ENCODE measurements around the gene TSHR.

GRCh38 chr14:81105378-81105777 is 150.0 kb downstream of the TSHR start:
- no peak for TF ChIP-seq POLR2A (IDR thresholded peaks at IDR 0.05)
- TF ChIP-seq POLR2AphosphoS5 (IDR thresholded peaks at IDR 0.05): no peak
- TF ChIP-seq, protein P1, sequence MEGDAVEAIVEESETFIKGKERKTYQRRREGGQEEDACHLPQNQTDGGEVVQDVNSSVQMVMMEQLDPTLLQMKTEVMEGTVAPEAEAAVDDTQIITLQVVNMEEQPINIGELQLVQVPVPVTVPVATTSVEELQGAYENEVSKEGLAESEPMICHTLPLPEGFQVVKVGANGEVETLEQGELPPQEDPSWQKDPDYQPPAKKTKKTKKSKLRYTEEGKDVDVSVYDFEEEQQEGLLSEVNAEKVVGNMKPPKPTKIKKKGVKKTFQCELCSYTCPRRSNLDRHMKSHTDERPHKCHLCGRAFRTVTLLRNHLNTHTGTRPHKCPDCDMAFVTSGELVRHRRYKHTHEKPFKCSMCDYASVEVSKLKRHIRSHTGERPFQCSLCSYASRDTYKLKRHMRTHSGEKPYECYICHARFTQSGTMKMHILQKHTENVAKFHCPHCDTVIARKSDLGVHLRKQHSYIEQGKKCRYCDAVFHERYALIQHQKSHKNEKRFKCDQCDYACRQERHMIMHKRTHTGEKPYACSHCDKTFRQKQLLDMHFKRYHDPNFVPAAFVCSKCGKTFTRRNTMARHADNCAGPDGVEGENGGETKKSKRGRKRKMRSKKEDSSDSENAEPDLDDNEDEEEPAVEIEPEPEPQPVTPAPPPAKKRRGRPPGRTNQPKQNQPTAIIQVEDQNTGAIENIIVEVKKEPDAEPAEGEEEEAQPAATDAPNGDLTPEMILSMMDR (IDR thresholded peaks at IDR 0.05): no peak
